Natural killer cell (primary cell): Measurements from ENCODE around the gene LETMD1. TPM values are rescaled to one million over a fixed set of nuclear protein-coding genes. Genes with fewer than 3 reads are reported as not detected.

Experiments used
- ATAC-seq, 3 donors: fragments of 150-1000 bp in 2 of 3; fragments of 200-7000 bp in 1 of 3; cut with Tn5 transposase; 1 replicate in 1 of 3; 2 replicates in 2 of 3; pipeline ENCODE4 v1.10.0; 2021; ENCODE audit warnings: mild to moderate bottlenecking in 2 of 3, moderate library complexity in 2 of 3
- DNase-seq, 2 donors: peaks; one replicate each; pipeline versions ENCODE4 v3.0.0 to v3.0.0-alpha.2; 2013 to 2021; ENCODE audit warnings: mixed read lengths in 1 of 2
- H3K27ac ChIP-seq: one replicate; pipeline ENCODE4 v1.5.1; 2013; ENCODE audit warnings: mild to moderate bottlenecking, low read length
- H3K27me3 ChIP-seq: one replicate; pipeline ENCODE4 v1.6.1; 2013; ENCODE audit warnings: low read length; ENCODE audit not compliant: control insufficient read depth, insufficient read depth
- H3K36me3 ChIP-seq: one replicate; pipeline ENCODE4 v1.6.1; 2013; ENCODE audit warnings: low read length; ENCODE audit not compliant: control insufficient read depth, insufficient read depth
- H3K4me1 ChIP-seq: one replicate; pipeline ENCODE4 v1.6.1; 2013; ENCODE audit warnings: low read length; ENCODE audit not compliant: control insufficient read depth, insufficient read depth
- H3K4me3 ChIP-seq: one replicate; pipeline ENCODE4 v1.5.1; 2013; ENCODE audit warnings: low read length
- H3K9me3 ChIP-seq: one replicate; pipeline ENCODE4 v1.6.1; 2013; ENCODE audit warnings: low read length; ENCODE audit not compliant: control insufficient read depth, insufficient read depth
- H3K27ac Mint-ChIP-seq, 2 donors: one replicate each; pipeline ENCODE4 v1.8.0; 2022; ENCODE audit warnings: mild to moderate bottlenecking in 2 of 2, mixed read lengths in 2 of 2, moderate library complexity in 1 of 2
- H3K27me3 Mint-ChIP-seq, 2 donors: one replicate each; pipeline ENCODE4 v1.8.0; 2022; ENCODE audit warnings: low read depth in 2 of 2, mixed read lengths in 2 of 2
- H3K36me3 Mint-ChIP-seq: one replicate; pipeline ENCODE4 v1.8.0; 2022; ENCODE audit warnings: mixed read lengths
- H3K4me1 Mint-ChIP-seq, 2 donors: one replicate each; pipeline ENCODE4 v1.8.0; 2022; ENCODE audit warnings: mixed read lengths in 2 of 2
- H3K4me3 Mint-ChIP-seq: one replicate; pipeline ENCODE4 v1.8.0; 2022; ENCODE audit warnings: mild to moderate bottlenecking, moderate library complexity, mixed read lengths
- H3K9me3 Mint-ChIP-seq, 2 donors: one replicate each; pipeline ENCODE4 v1.8.0; 2022; ENCODE audit warnings: mixed read lengths in 2 of 2
- WGBS: methylation state at CpG from one replicate; pipeline ENCODE4 v1.1.7; 2013; ENCODE audit warnings: missing lambda C conversion rate; ENCODE audit not compliant: insufficient coverage; 5-methylcytosine and 5-hydroxymethylcytosine counted together
- intact Hi-C: fragments of 100-400 bp; cut with micrococcal nuclease; formaldehyde crosslinking; loops from one replicate; pipeline ENCODE4 v1.14.2; 2022
- total RNA-seq, 4 donors: library from RNA; stranded (reverse); fragments of 120-200 nt in 1 of 4; gene quantifications; one replicate each; pipeline versions ENCODE4 v1.2.3 to v1.2.4, GENCODE V29; 2013 to 2022
- TF ChIP-seq, protein P1 (sequence below): fragments of 200-600 bp; IDR thresholded peaks from one replicate; pipeline ENCODE4 v1.8.0; 2022; ENCODE audit warnings: antibody characterized with exemption

Gene LETMD1, protein sequence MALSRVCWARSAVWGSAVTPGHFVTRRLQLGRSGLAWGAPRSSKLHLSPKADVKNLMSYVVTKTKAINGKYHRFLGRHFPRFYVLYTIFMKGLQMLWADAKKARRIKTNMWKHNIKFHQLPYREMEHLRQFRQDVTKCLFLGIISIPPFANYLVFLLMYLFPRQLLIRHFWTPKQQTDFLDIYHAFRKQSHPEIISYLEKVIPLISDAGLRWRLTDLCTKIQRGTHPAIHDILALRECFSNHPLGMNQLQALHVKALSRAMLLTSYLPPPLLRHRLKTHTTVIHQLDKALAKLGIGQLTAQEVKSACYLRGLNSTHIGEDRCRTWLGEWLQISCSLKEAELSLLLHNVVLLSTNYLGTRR
- total RNA-seq: 10 to 100 TPM; 57.1 to 71.8 (median 58.2) TPM
- 69.4 TPM for total RNA-seq (2013)

- H3K4me3 Mint-ChIP-seq: peak within 1 kb of the TSS; percentile 91
- H3K27ac Mint-ChIP-seq: peak within 1 kb of the TSS; percentile 90 to 96
- intact Hi-C loops: loop anchor here (1.0 to 5.0 kb wide), 4 partner anchors 22 to 293 kb away; partner anchors contain the start of genes CSRNP2, SLC11A2 and TFCP2
- peaks cover 26 to 37% of the 10 kb centered on the region in 2 donors for H3K4me1 Mint-ChIP-seq
- no peaks in the 10 kb centered on the region for H3K9me3 ChIP-seq
- H3K27me3 Mint-ChIP-seq: no peaks in the 10 kb centered on the region
- 1% methylated on average over 50 of the region's 51 CpGs for WGBS
- H3K36me3 ChIP-seq: no peaks in the 10 kb centered on the region
- H3K27me3 ChIP-seq: no peaks in the 10 kb centered on the region
- H3K27ac ChIP-seq: peak within 1 kb of the TSS; percentile 83
- peak; percentile 93 to 98 (median 94) for ATAC-seq
- peaks cover 10% of the 10 kb centered on the region for H3K36me3 Mint-ChIP-seq
- H3K4me1 ChIP-seq: peaks cover 19% of the 10 kb centered on the region
- TF ChIP-seq, protein P1, sequence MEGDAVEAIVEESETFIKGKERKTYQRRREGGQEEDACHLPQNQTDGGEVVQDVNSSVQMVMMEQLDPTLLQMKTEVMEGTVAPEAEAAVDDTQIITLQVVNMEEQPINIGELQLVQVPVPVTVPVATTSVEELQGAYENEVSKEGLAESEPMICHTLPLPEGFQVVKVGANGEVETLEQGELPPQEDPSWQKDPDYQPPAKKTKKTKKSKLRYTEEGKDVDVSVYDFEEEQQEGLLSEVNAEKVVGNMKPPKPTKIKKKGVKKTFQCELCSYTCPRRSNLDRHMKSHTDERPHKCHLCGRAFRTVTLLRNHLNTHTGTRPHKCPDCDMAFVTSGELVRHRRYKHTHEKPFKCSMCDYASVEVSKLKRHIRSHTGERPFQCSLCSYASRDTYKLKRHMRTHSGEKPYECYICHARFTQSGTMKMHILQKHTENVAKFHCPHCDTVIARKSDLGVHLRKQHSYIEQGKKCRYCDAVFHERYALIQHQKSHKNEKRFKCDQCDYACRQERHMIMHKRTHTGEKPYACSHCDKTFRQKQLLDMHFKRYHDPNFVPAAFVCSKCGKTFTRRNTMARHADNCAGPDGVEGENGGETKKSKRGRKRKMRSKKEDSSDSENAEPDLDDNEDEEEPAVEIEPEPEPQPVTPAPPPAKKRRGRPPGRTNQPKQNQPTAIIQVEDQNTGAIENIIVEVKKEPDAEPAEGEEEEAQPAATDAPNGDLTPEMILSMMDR: peak; percentile 95
- H3K4me3 ChIP-seq: peak within 1 kb of the TSS; percentile 63
- peak; percentile 84 to 98 for DNase-seq
- H3K9me3 Mint-ChIP-seq: no peaks in the 10 kb centered on the region
Observed at GRCh38 chr12:51047655-51048540, at the start of gene LETMD1. LETMD1 (plus strand) TSS chr12:51048327; CDS start chr12:51048357, 30 bp downstream.

- Mint-ChIP-seq H3K4me1 (no peaks in the 10 kb centered on the region), H3K9me3 (no peaks in the 10 kb centered on the region), H3K27ac (no peak overlapping the region), H3K4me3 (no peak overlapping the region), H3K36me3 (peaks cover 33% of the 10 kb centered on the region), H3K27me3 (no peaks in the 10 kb centered on the region)
- Histone ChIP-seq H3K4me3 (no peak overlapping the region), H3K27ac (no peak overlapping the region), H3K36me3 (peaks cover 47% of the 10 kb centered on the region), H3K4me1 (no peaks in the 10 kb centered on the region), H3K9me3 (no peaks in the 10 kb centered on the region), H3K27me3 (no peaks in the 10 kb centered on the region)
- intact Hi-C loops: no loop called here
- DNase-seq: no peak
- no peak for ATAC-seq
- TF ChIP-seq, protein P1: no peak
- WGBS: 100% methylated on average over 1 of the region's 4 CpGs
Observed at GRCh38 chr12:50999093-50999492, 49.0 kb upstream of the LETMD1 start.

DNA sequence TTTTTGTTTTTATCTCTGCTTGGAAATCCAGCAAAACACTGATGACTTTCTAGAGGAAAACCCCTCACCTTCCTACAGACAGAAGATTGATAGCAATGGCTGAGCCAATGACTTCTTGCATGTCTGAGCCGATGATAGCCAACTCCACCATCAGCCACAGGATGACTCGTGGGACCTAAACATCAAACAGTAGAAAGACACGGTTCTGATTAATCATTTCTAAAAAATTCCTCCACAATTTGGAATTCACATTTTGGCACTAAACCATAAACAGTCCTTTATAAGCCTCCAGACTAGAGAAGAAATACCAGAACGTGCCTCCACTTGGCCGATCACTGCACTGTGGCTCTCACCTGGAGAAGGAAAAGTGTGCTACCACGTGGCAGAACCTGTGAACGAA lies 47.9 kb upstream of the LETMD1 start:
- intact Hi-C loops: no loop called here
- TF ChIP-seq, protein P1: no peak
- peaks cover 27% of the 10 kb centered on the region for H3K36me3 Mint-ChIP-seq
- no peak overlapping the region for H3K27ac ChIP-seq
- H3K4me1 ChIP-seq: no peaks in the 10 kb centered on the region
- H3K4me3 ChIP-seq: no peak overlapping the region
- no peak for DNase-seq
- H3K9me3 Mint-ChIP-seq: no peaks in the 10 kb centered on the region
- H3K9me3 ChIP-seq: no peaks in the 10 kb centered on the region
- WGBS: 92% methylated on average over 5 of the region's 7 CpGs
- no peak overlapping the region for H3K4me3 Mint-ChIP-seq
- ATAC-seq: no peak
- peaks cover 43% of the 10 kb centered on the region for H3K36me3 ChIP-seq
- no peaks in the 10 kb centered on the region for H3K4me1 Mint-ChIP-seq
- no peaks in the 10 kb centered on the region for H3K27me3 ChIP-seq
- H3K27me3 Mint-ChIP-seq: no peaks in the 10 kb centered on the region
- no peak overlapping the region for H3K27ac Mint-ChIP-seq
